Transverse colon (tissue), 4 donors: Measurements from ENCODE around the gene BCORL1. TPM values are rescaled to one million over a fixed set of nuclear protein-coding genes. Genes with fewer than 3 reads are reported as not detected.
A peak's percentile ranks its signal among the peaks of the same experiment; 100 is the strongest.

Source experiments
- DNase-seq: peaks from one replicate; pipeline ENCODE4 v3.0.0-alpha.2; 2019
- H3K27ac ChIP-seq, 4 donors: fragments of 200-600 bp; sonication (generic); 2 replicates each; pipeline ENCODE4 v1.5.1; 2016 to 2018; ENCODE audit warnings: inconsistent platforms in 4 of 4
- H3K27me3 ChIP-seq: fragments of 200-600 bp; sonication (generic); 2 replicates; pipeline ENCODE4 v1.5.1; 2017; ENCODE audit warnings: inconsistent platforms
- H3K36me3 ChIP-seq, 4 donors: fragments of 200-600 bp; sonication (generic); 2 replicates each; pipeline ENCODE4 v1.5.1; 2017 to 2019; ENCODE audit warnings: inconsistent platforms in 4 of 4
- H3K4me1 ChIP-seq, 4 donors: fragments of 200-600 bp; sonication (generic); 2 replicates each; pipeline ENCODE4 v1.5.1; 2017 to 2020; ENCODE audit warnings: inconsistent platforms in 4 of 4
- H3K4me3 ChIP-seq, 4 donors: fragments of 200-600 bp; sonication (generic); 1 replicate in 1 of 4; 2 replicates in 3 of 4; pipeline versions ENCODE4 v1.5.1 to v1.6.1; 2017 to 2019; ENCODE audit warnings: inconsistent platforms in 4 of 4
- H3K9me3 ChIP-seq, 2 donors: fragments of 200-600 bp; sonication (generic); 2 replicates each; pipeline ENCODE4 v1.5.1; 2017 to 2019; ENCODE audit warnings: inconsistent platforms in 2 of 2
- CTCF ChIP-seq, 5 experiments: fragments of 200-600 bp in 3 of 5; fragments of 450-650 bp in 2 of 5; sonication (generic) in 3 of 5; IDR thresholded peaks; 1 replicate in 2 of 5; 2 replicates in 3 of 5; pipeline ENCODE4 v1.5.1; 2016 to 2017; ENCODE audit warnings: antibody characterized with exemption in 5 of 5, inconsistent platforms in 3 of 5, mild to moderate bottlenecking in 2 of 5, moderate library complexity in 1 of 5
- EP300 ChIP-seq: sonication (generic); formaldehyde crosslinking; IDR thresholded peaks from one replicate; pipeline ENCODE4 v1.6.1; 2017; ENCODE audit warnings: antibody characterized with exemption, low read depth
- POLR2A ChIP-seq: fragments of 450-650 bp; IDR thresholded peaks from one replicate; pipeline ENCODE4 v1.6.1; 2016; ENCODE audit warnings: antibody characterized with exemption, mild to moderate bottlenecking, moderate library complexity
- POLR2AphosphoS5 ChIP-seq, 3 donors: sonication (generic); formaldehyde crosslinking; IDR thresholded peaks; one replicate each; pipeline ENCODE4 v1.6.1; 2016; ENCODE audit warnings: antibody characterized with exemption in 3 of 3
- WGBS, 2 donors: methylation state at CpG; one replicate each; pipeline ENCODE4 v1.1.5; 2018; ENCODE audit warnings: low coverage in 1 of 2; 5-methylcytosine and 5-hydroxymethylcytosine counted together
- in situ Hi-C, 4 donors: fragments of 200-750 bp; cut with MboI; loops; one replicate each; pipeline versions ENCODE4 v1.15.0 to v1.15.1; 2017; ENCODE audit warnings: low sequenced_read_pairs in 3 of 4, low pct_ligation_motif_present in 1 of 4, low pct_unique_long_range_greater_than_20kb in 1 of 4
- intact Hi-C: fragments of 100-400 bp; cut with DNase I; formaldehyde crosslinking; loops from one replicate; pipeline ENCODE4 v1.15.1; 2023; ENCODE audit warnings: low total_unique reads
- total RNA-seq, 4 donors: library from RNA; depleted of rRNA; stranded (reverse); fragments of >200 nt; gene quantifications; one replicate each; pipeline ENCODE4 v1.1.0, GENCODE V29; 2016

BCORL1 gene
- total RNA-seq, 4 donors from 2014 or later, result 5.6 to 11.6 (median 8.0) TPM

DNA sequence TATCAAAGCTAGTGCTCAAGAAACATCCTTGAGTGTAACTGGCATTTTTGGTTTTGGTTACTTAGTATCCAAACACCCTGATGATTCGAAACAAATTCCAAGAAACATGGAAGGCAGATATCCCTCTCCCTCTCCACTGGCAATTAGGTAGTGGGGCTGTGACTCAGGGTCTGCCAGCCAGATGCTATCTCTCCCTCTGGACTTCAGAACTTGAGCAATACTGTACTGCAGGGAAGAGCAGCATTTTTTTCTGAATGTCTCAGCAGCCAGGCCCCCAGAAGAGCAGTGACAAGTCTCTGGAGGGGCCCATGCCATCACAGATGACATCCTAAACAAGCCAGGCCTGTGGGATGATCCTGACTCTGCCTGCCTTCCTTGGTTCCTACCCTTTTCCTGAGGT, 37.3 kb upstream of the BCORL1 start:
- Histone ChIP-seq H3K9me3 (no peaks in the 10 kb centered on the region), H3K4me3 (no peak overlapping the region), H3K27me3 (no peaks in the 10 kb centered on the region), H3K36me3 (no peaks in the 10 kb centered on the region), H3K27ac (no peak overlapping the region), H3K4me1 (no peaks in the 10 kb centered on the region)
- intact Hi-C loops, result no loop called here
- no peak for TF ChIP-seq EP300
- TF ChIP-seq POLR2A, result no peak
- TF ChIP-seq CTCF (IDR thresholded peaks at IDR 0.05), result no peak
- TF ChIP-seq POLR2AphosphoS5 (IDR thresholded peaks at IDR 0.05), result no peak
- in situ Hi-C loops, result loop anchor here in 1 of 4 donors (25.0 kb wide), 1 partner anchor 92 kb away; no protein-coding TSS in a partner anchor
- 100% methylated on average over 1 of the region's 1 CpG; no CpG with 5 or more reads in 1 of the 2 donors for WGBS, 2 donors
- no peak for DNase-seq

GRCh38 chrX:129953334-129953648, 29.1 kb upstream of the BCORL1 start:
- no peak for TF ChIP-seq POLR2AphosphoS5 (IDR thresholded peaks at IDR 0.05)
- TF ChIP-seq CTCF (IDR thresholded peaks at IDR 0.05), result no peak
- TF ChIP-seq EP300, result no peak
- TF ChIP-seq POLR2A, result no peak
- H3K4me3 ChIP-seq, result peak overlapping the region in 3 of 4 donors; percentile 24 to 45 (median 26)
- 66% methylated on average over 18 of the region's 18 CpGs; no CpG with 5 or more reads in 1 of the 2 donors for WGBS, 2 donors
- H3K27me3 ChIP-seq, result no peaks in the 10 kb centered on the region
- no peaks in the 10 kb centered on the region for H3K36me3 ChIP-seq
- no peaks in the 10 kb centered on the region for H3K9me3 ChIP-seq
- no peak for DNase-seq
- H3K4me1 ChIP-seq, result peaks cover 0 to 13% (median 4%) of the 10 kb centered on the region in 4 donors
- intact Hi-C loops, result no loop called here
- in situ Hi-C loops, result no loop called here
- H3K27ac ChIP-seq, result no peak overlapping the region

- Histone ChIP-seq H3K27ac (no peak overlapping the region), H3K36me3 (no peaks in the 10 kb centered on the region), H3K4me1 (peaks cover 0 to 13% (median 4%) of the 10 kb centered on the region in 4 donors), H3K9me3 (no peaks in the 10 kb centered on the region), H3K27me3 (no peaks in the 10 kb centered on the region), H3K4me3 (no peak overlapping the region)
- TF ChIP-seq CTCF (IDR thresholded peaks at IDR 0.05) (no peak), POLR2AphosphoS5 (IDR thresholded peaks at IDR 0.05) (no peak), EP300 (no peak), POLR2A (no peak)
- WGBS, 2 donors, result 81% methylated on average over 4 of the region's 4 CpGs; no CpG with 5 or more reads in 1 of the 2 donors
- intact Hi-C loops (no loop called here), in situ Hi-C loops (no loop called here)
- DNase-seq, result no peak
These were observed 28.6 kb upstream of the BCORL1 start for GRCh38 chrX:129953881-129954280.

DNA sequence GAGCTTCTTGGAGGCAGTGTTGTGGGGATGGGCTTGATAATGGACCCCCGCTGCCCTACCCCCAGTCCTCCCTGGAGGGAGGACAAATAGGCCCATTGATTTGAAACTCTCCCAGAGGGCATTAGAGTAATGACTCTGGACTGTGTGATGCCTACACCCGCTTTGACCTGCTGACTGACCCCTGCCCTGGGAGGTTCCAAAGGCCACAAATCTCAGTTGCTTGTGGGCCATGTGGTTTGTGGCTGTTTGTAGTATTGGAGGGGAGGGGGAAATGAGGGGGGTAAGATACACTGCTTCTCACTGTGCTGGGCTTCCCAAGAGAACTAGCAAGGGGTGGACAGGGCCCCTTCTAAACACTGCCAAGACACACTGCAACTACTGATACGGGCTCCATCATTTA, 27.6 kb upstream of the BCORL1 start:
- H3K27me3 ChIP-seq, result no peaks in the 10 kb centered on the region
- in situ Hi-C loops, result no loop called here
- H3K36me3 ChIP-seq, result no peaks in the 10 kb centered on the region
- 51% methylated on average over 3 of the region's 3 CpGs; no CpG with 5 or more reads in 1 of the 2 donors for WGBS, 2 donors
- H3K4me1 ChIP-seq, result peaks cover 0 to 20% (median 4%) of the 10 kb centered on the region in 4 donors
- intact Hi-C loops, result no loop called here
- DNase-seq, result no peak
- TF ChIP-seq EP300, result no peak
- TF ChIP-seq POLR2A, result no peak
- TF ChIP-seq CTCF (IDR thresholded peaks at IDR 0.05), result no peak
- no peak for TF ChIP-seq POLR2AphosphoS5 (IDR thresholded peaks at IDR 0.05)
- H3K9me3 ChIP-seq, result no peaks in the 10 kb centered on the region
- no peak overlapping the region for H3K4me3 ChIP-seq
- no peak overlapping the region for H3K27ac ChIP-seq
